GM18907 (cell line): ENCODE measurements around the gene DLD.
"Not testable (repeated sequence)": the region's sequence is repeated elsewhere in the genome, so short reads cannot be mapped to it uniquely, and the experiment has no call there.

Source experiments
- ATAC-seq: cut with Tn5 transposase; IDR thresholded peaks from one replicate; pipeline ENCODE4 v1.9.1; 2021; ENCODE audit warnings: mild to moderate bottlenecking, moderate library complexity; ENCODE audit not compliant: unreplicated experiment

The DLD gene

GRCh38 chr7:107890962-107891635 lies at the start of gene DLD:
Gene DLD, plus strand, starts transcription at chr7:107891183. Its CDS starts 68 bp downstream, at chr7:107891251.
- peak; percentile 99 for ATAC-seq

GRCh38 chr7:107842213-107842612 lies 48.8 kb upstream of the DLD start:
- ATAC-seq, result no peak

DNA sequence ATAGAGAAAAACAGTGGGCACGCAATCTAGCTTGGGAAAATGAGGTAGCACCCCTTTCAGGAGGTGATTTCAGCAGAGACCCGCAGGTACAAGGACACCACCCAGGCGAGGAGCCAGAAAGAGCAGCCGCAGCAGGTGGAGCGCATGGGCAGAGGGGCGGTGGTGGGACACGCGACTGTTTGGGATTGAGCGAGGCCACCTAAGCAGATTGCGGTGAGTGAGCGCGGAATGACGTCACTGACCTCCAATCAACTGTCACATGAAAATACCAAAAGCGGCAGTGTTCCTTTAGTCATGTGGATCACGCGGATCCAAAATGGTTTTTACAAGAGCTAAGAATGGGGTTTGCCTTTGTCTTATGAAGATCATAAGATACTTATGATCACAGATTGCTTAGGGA lies 47.8 kb upstream of the DLD start:
- ATAC-seq, result no peak

- no peak for ATAC-seq
Observed at GRCh38 chr7:107846324-107846723, 44.7 kb upstream of the DLD start.

GRCh38 chr7:107847168-107847835 lies 43.7 kb upstream of the DLD start:
- ATAC-seq, result no peak

DNA sequence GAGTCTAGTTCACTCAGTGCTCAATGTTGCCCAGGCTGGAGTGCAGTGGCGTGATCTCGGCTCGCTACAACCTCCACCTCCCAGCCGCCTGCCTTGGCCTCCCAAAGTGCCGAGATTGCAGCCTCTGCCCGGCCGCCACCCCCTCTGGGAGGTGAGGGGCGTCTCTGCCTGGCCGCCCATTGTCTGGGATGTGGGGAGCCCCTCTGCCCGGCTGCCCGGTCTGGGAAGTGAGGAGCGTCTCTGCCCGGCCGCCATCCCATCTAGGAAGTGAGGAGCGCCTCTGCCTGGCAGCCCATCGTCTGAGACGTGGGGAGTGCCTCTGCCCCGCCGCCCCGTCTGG lies 43.2 kb upstream of the DLD start:
- not testable (repeated sequence) for ATAC-seq

GRCh38 chr7:107848211-107848610 lies 42.8 kb upstream of the DLD start:
- not testable (repeated sequence) for ATAC-seq

GRCh38 chr7:107850216-107850615 lies 40.8 kb upstream of the DLD start:
- no peak for ATAC-seq

DNA sequence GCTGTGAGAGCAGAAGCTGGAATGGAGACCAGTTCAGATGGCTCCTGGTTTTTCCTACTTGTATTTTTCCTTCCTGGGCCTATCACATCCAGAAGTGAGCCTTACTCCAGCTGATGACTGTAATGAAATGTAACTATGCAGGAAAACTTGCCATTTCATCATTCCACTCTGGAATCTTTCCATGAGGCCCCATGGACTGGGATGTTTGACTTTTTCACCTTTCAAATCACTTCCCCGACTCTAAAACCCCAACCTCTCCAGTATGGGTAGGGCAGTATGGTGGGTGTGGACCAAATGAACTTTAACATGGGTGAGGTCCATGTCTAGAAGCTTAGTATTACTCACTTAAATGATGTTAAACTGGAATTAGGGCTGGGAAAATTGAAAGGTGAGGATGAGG lies 40.3 kb upstream of the DLD start:
- ATAC-seq, result no peak

DNA sequence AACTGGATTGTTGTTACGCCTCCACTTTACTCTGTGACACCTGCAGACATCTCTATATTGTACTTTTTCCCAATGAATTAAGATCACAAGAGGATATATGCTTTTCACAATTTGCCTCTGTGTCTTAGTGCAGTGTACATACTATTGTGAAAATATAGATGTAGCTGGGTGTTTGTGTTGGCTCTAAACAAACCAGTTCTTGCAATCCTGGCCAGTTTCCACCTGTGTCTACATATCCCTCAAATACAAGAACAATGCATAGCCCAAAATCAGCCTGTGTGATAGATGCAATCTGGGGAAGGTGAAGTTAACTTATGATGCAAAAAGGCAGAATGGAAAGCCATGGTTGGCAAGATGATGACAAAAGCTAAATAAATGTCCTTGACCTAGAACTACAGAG lies 36.5 kb upstream of the DLD start:
- no peak for ATAC-seq

DNA sequence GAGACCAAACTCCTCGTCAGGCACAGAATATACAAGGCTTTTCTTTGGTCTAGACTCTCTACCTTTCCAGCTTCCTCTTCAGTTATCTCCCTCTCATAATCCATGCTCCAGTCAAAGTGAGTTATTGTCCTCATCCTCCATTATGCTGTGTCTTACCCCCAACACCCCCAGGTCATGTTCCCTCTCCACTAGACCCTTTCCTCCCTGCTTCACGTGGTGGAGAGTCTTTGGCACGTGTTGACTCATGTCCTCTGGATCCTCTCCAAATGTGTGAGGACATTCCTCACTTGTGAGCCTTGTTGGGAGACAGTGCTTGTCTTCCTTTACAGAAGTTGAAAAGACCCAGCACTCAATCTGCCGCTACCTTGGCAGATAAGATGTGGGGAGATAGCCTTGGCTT lies 36.0 kb upstream of the DLD start:
- ATAC-seq, result no peak

DNA sequence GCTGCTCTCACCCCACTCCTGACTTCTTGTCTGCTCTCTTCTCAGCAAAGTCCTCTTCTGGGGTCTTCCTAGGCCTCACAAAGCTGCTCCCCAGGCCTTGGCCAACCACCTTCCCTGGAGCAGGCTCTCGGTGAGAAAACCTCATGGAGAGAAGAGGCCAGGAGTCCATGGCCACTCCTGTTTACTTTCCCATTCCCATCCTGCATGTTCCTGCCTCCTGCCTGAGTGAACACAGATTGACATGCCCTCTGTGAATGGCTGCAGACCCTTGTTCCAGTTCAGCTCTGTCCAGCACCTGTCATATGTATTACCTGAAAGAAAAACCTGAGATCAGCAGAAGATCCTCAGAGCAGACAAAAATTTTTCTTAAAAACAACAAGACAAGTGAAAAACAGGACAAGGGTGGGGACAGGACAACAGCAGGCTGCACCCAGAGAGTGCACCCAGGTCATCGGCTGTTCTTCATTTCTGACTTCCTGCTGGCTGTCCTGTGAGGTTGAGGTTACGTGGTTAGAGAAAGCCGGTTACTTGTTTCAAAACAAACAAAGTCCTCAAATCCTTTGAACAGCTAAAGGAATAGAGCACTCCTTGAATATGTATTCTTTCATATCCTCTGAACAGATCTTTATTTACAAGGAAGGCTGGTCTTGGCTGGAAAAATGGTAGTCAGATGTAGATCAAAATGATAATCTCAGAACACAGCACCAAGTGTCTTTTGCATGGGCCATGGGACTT lies 34.0 kb upstream of the DLD start:
- no peak for ATAC-seq

DNA sequence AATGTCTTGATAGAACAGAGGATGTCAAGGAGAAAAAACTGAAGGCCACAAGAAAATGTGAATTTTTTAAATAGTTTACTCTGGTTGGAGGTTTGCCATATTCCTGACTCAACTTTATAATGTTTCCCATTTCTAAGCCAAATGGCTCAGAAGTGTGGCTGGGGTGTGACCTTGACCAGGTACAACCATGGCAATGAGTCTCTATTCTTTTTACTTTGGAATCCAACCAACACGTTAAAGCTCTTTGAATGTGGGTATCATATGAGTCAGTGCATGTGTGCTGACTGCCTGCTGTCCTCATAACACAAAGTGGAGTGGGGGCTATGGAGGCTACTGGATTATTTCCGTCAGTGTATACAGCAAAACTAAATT lies 33.5 kb upstream of the DLD start:
- ATAC-seq, result no peak

- no peak for ATAC-seq
Observed at GRCh38 chr7:107858280-107858679, 32.7 kb upstream of the DLD start.

DNA sequence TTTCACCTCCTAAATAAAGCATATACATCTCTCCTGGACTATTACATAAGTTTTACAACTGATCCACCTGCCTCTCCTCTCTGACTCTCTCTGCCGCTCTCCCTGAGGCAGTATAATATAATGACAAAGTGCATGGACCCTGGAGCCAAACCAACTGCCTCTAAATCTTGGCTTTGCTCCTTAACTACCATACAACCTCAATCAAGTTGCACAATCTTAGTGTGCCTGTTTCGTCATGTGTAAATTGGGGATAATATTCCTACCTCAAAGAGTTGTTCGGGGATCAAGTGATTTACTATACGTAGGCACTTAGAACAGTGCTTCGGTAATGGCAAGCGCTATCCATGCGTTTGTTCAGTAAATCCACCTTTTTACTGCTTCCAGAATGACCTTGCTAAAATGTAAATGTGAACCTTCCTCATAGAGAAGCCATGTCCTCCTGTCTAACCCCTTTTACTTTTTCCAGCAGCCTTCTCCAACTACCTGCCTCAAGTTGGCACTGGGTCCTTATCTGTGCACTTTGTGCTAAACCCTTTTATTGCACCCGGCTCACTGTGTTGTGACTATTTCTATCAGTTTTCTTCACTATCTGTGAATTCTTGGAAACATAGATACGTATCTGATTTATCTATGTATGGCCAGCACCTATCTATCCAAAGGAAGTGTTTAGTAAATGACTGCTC lies 30.6 kb upstream of the DLD start:
- ATAC-seq, result no peak

DNA sequence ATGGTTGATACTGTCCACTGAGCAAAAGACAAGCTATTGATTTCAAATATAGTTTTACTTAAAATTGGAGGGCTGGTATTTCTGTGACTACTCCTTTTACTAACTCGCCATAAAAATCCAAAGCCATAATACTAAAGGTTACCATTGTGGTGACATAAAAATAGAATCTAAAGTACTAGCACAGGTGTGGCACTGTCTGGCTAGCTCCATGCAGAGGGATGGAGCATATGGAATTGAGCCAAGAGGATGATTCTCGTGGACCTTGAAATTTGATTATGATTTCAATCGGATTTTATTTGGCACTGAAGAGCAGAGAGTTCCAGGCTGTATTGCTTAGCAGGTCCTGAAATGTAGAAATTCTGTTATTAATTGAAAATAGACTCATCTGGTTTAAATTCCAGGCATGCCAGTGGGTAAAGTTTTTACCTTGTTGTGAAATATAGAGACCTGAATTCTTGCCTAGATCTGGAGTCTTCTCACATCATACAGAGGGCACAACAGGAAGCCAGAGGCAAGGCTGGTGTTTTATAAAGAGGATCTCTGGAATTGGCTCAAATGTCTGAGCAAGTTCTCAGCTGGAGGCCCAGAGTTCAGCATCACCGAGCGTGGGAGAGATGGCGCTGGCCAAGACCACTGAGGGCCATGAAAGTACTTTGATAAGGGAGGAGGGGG lies 29.9 kb upstream of the DLD start:
- ATAC-seq, result no peak

GRCh38 chr7:107865956-107866775 lies 24.8 kb upstream of the DLD start:
- no peak for ATAC-seq

GRCh38 chr7:107867858-107868466 lies 23.0 kb upstream of the DLD start:
- ATAC-seq, result no peak

DNA sequence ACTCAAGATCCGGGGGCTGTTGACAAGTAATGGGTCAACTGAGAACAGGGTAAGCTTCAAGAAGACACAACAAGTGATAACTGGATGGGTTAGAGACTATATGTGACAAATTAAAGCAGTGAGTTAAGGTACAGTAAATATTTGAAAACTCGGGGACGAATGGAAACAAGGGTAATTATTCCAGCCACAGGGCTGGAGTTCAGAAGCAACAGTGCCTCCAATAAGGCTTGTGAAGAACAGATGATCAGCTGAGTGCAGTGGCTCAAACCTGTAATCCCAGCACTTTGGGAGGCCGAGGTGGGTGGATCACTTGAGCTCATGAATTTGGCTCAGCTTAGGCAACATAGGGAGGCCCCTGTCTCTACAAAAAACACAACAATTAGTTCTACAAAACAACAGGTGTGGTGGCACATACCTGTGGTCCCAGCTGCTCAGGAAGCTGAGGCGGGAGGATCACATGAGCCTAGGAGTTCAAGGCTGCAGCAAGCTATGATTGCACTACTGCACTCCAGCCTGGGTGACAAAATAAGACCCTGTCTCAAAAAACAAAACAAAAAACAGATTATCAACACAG lies 20.5 kb upstream of the DLD start:
- no peak for ATAC-seq

DNA sequence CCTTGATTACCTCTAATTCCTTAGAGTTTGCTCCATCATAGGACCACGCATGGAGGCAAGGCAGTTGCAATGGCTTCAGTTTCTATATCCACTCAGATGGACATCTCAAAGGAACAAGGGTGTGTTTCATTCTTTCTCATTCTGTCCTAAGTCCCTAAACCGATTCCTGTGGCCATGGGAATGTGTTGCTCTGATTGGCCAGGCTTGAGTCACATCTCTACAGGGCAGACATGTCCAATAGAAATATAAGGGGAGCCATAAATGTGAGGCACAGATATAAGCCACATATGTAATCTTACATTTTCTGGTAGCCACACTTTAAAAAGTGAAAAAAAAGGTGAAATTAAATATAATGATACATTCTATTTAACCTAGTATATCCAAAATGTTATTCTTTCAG lies 16.9 kb upstream of the DLD start:
- no peak for ATAC-seq
